A204.1 (cell line): ENCODE results near the gene CDKAL1.

ENCODE experiments used
- FAIRE-seq: peaks from 2 replicates; lab custom pipeline; 2012; peaks lifted over from hg19 to GRCh38; lab: Jason Lieb, UNC

CDKAL1 gene

DNA sequence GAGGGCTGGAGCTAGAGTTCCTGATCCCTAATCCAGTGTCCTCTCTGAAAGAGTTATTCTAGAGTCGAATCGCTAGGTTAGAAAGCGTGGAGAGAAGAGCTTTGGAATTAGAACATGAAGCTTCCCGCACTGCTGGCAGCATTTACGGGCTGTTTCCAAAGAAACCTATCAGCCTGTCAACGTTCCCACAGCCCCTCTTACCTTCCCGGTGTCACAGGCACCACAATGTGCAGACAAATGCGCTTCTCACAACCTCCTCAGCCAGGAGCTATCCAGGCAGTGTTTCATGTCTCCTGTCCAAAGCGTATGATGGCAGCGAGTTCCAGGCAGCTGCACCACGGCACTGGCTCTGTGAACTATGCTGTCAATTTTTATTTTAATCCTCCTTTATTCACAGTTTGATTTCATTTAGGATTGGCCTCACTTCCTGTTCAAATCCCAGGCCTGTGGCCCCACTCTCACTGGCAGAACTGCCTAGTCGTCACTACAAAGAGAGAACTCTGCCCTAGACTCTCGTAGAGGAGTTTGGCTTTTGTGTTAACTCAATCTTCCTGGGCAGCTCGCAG, 736.5 kb downstream of the CDKAL1 start:
- FAIRE-seq, result no peak

DNA sequence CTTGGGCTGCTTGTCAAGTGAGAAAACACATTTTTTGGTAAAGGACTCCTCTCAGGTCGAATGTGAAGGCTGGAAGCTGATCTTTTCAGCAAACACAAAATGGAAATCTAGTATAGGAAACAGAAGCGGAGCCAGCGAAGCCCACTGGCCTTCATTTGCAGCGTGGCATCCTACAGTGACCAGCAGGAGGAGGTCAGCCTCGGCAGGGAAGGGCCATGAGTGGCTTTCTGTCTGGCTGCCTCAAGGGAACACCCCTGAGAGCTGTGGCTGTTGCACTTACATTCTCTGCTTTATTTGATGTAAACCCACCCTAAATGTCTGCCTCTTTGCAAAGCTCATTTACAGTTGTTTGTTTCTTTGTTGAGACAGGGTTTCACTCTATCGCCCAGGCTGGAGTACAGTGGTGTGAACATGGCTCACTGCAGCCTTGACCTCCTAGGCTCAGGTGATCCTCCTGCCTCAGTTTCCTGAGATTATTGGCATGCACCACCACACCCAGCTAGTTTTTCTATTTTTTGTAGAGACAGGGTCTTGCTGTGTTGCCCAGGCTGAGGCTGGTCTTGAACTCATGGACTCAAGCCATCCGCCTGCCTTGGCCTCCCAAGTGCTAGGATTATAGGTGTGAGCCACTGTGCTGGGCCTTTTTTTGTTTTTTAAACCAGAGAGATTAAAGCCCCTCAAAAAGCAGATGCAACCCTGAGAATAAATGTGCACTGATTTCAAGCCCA, 737.3 kb downstream of the CDKAL1 start:
- no peak for FAIRE-seq

DNA sequence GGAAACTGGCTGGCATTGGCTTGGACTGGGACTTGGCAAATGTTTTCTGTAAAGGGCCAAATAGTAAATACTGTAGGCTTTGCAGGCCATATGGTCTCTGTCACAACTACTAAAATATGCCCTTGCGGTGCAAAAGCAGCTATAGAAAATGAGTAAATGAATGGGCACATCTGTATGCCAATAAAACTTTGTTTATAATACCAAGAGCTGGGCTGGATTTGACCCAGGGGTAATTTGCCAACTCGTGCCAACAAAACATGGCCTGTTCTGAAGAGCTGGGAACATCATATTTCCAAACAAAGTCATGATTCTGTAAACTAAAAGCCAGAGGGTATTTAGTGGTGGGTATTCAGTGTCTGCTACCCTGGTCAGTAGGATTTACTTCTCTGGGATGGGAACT, 739.2 kb downstream of the CDKAL1 start:
- no peak for FAIRE-seq

DNA sequence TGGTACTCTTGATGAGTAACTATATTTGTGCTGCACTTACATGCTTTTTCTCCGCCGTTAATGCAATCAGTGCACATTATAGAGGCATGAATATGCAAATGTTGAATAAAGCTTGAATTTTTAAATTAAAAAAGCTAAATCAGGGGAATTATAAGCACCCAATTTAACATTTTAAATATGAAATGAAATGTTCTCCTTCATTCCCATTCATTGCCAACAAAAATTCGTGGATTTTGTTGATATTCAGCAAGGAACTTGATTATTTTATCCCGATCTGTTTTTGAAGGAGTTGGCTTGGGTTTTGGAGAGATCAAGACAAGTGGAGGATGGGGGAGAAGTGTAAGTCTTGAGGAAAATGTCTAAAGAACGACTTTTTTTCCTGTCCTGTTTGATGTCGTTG, 740.6 kb downstream of the CDKAL1 start:
- no peak for FAIRE-seq

DNA sequence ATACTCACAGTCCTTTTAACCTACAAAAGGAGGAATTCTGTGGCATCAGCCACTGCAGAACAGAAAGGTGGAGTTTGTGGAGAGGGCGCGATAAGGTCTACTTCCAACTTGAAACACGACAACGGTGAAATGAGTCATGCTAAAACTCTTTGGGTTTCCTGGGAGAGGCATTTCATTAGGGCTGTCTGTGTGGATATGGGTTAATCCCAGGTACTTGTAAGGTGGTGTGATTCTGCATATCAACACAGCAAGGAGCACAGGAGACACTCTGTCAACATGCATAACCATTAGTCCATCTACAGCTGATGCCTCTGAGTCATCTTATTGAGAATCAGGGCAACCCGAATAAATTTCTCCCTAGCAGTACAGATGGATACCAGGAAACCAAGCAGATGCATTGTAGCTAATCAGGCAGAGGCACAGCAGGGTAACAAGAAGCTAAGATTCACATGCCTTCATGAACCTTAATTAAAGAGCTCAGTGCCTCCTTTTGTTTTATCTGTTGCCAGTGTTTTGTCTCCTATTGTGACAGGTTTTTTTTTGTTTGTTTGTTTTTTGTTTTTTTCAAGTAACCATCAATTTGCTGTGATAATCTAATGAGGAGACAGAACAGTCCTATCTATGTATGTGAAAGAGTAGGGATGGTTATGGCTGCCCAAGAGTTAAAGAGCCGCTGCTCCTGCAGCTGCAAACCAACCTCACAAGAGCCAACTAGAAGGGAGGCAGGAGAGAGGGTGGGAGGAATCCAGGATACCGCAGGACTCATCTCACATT, 743.5 kb downstream of the CDKAL1 start:
- no peak for FAIRE-seq

DNA sequence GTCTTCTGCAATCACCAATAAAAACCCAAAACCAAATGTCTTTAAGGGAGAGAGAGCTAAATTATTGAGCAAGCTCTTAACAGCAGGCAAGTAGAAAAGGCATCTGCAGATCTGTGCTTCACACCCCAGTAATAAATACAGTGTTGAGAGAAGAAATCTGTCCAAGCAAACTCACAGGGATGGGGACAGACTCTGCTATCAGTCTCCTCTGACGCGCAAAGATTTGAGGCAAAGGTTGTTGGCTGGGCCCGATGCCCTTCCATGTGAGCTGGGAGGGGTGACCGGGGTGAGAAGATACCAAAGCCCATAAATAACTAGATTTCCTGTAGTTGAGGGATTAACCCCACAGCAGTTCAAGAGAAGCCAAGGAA, 744.1 kb downstream of the CDKAL1 start:
- no peak for FAIRE-seq

DNA sequence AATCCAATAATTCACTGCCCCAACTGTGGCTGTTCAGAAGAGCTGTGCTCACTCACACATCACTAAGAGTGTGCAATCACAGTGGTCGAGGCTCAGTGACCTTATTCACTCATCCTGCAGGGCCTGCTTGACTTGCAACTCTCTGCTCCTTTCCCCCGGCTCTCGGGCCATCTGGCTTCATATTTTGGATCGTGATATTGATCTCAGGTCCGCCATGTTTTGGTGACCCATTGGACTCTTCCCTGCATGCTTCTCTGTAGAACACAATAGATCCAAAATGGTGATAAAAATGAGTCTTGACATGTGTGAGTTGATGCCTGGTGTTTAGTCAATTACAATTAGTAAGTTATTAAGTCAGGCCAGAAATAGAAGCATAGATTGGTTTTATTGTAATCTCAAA, 745.4 kb downstream of the CDKAL1 start:
- FAIRE-seq, result no peak

DNA sequence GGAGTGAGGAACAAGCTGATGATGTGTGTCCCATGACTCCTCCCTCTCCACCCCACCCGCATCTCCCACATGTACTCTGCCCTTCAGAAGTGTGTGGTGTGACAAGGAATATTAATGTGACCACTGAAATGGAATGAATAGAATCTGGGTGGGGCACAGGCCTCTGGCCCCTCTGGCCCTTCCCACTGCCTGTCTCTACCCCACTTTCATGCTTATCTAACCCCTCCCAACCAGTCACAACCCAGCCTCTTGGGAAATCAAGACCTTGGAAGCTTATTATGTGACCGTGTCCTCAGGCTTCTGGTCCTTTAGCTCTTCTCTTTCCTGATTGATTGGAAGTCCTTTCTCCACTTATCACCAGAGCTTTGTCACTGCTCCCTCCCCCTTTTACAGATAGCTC, 747.1 kb downstream of the CDKAL1 start:
- no peak for FAIRE-seq
